GM18868 (cell line): ENCODE results near the gene RIMKLA.
A peak's percentile ranks its signal among the peaks of the same experiment; 100 is the strongest.

Experiments used
- ATAC-seq: cut with Tn5 transposase; IDR thresholded peaks from one replicate; pipeline ENCODE4 v1.9.1; 2021; ENCODE audit warnings: mild to moderate bottlenecking, moderate library complexity; ENCODE audit not compliant: unreplicated experiment

Gene RIMKLA

GRCh38 chr1:42424201-42424600 is 43.6 kb downstream of the RIMKLA start:
- ATAC-seq, result no peak

GRCh38 chr1:42427240-42427639 is 46.6 kb downstream of the RIMKLA start:
- ATAC-seq, result no peak

DNA sequence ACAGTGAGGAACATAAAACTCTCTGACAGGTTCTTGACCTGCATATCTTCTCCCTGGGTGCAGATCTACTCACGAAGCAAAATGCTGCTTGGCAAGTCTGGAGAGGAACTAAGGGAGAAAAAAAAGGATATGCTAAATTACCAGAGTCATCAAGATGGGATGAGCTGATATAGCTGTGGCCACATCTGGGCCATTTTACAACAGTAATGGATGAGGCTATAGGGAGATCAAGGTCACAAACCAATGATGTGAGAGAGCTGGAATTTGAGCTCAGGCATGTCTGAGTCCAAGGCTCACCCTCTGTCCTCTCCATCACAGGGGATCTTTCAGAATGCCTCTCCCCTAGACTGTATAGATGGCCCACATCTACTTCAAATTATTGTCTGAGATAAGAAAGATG is 49.0 kb downstream of the RIMKLA start:
- ATAC-seq, result no peak

DNA sequence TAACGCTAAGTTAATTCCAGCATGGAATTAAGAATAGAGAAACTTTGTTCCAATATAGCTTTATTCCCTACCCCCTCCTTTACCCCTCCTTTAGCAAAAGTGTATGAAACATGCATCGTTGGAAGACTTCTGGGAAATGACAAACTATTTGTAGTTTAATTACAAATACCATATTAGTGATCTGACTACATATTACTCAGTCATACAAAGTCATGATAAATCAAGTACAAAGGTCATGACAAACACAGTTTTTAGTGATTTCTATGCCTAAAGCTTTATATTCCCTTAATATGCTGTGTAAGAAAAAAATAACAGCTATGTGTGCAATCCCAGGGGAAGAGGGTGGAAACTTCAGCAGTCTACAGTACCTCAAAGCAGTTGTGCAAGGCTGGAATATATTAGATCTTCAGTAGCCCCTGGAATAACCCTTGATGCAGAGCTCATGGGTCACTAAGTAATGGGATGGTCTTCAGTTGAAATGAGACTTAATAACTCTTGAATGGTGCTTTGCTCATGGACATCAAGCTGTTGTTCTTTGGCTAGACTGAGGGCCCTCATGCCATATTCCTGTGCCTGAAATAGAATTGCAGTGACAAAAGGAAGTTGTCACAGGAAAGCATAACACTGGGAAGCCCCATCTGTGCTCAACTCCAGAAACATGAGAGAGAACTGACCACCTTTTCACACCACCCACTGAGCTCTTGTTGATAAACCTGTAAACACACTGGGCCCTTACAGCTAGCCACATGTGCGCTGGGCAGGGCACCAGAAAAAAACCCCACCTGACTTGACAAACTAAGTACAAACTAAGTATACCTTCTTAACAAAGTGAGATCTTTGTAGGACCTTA is 49.9 kb downstream of the RIMKLA start:
- ATAC-seq, result no peak

DNA sequence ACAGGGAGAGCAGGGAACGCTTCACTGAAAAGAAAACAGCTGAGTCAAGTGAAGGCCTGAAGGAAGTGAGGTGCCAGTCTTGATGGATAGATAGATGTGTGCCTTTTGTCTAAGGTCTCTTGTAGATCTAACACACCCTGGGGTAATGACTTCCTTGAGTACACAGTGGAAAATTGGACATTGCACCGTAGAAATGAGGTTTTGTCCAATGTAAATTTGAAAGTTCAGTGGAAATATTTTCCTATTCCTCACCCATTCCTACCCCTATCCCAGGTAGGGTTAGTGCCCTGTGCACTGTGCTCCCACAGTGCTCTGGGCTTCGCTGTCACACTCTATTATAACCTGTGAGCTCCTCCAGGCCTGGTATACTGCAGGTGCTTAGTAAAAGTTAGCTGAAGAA is 50.9 kb downstream of the RIMKLA start:
- ATAC-seq, result no peak

GRCh38 chr1:42432714-42433113 is 52.1 kb downstream of the RIMKLA start:
- no peak for ATAC-seq

GRCh38 chr1:42433369-42433768 is 52.8 kb downstream of the RIMKLA start:
- ATAC-seq, result no peak

DNA sequence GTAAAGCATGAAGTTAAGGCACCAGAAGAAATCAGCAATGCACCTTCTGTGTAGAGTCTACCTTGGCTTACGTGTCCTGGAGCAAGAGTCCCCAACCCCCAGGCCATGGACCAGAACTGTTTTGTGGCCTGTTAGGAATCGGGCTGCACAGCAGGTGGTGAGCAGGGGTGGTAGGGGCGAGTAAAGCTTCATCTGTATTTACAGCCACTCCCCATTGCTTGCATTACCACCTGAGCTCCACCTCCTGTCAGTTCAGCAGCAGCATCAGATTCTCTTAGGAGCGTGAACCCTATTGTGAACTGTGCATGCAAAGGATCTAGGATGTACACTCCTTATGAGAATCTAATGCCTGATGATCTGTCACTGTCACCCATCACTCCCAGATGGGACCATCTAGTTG is 53.7 kb downstream of the RIMKLA start:
- no peak for ATAC-seq

DNA sequence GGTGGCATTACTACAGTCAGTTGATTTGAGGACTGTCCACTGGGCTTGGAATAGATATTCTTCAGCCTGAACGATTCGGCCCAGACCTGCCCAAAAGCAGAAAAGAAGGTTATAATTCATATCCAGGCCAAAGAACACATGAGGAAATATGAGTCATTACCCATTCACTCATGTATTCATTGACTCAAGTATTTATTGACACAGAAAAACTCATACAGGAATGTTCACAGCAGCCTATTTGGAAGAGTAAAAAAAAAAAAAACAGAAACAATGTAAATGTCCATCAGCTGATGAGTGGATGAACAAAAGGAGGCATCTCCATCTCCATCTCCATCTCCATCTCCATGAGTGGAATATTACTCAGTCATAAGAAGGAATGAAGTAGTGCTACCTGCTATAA is 59.3 kb downstream of the RIMKLA start:
- no peak for ATAC-seq

DNA sequence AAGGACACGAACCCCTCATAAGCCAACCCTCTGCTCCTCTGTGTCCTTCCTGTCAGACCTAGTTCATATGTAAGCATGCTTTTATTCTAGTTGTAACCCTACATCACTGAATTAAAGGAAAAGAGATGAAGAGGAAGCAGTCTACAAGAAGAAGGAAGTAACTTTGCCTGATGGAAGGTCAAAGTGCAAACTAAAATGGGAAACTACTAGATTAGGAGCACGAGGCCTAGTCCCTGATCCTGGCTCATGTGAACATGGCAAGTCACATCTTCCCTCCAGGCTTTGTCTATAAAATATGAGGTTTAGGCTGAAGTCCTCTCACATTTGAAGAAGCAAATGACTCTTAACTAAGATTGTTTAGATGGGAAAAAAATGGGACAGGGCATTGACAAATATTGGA is 62.1 kb downstream of the RIMKLA start:
- no peak for ATAC-seq

DNA sequence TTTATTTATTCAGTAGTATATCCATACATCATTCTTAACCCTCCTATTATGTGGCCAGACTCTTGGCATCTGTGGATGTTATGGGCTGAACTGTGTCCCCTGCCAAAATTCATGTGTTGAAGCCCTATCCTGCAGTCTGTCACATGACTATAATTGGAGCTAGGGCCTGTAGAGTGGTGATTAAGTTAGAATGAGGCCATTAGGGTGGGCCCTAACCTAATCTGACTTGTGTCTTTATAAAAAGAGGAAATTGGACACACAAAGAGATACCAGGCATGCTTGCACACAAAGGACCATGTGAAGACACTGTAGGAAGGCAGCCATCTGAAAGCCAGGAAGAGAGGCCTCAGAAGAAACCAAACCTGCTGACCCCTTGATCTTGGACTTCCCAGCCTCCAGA is 68.7 kb downstream of the RIMKLA start:
- ATAC-seq, result no peak

GRCh38 chr1:42450061-42450460 is 69.5 kb downstream of the RIMKLA start:
- ATAC-seq, result no peak

DNA sequence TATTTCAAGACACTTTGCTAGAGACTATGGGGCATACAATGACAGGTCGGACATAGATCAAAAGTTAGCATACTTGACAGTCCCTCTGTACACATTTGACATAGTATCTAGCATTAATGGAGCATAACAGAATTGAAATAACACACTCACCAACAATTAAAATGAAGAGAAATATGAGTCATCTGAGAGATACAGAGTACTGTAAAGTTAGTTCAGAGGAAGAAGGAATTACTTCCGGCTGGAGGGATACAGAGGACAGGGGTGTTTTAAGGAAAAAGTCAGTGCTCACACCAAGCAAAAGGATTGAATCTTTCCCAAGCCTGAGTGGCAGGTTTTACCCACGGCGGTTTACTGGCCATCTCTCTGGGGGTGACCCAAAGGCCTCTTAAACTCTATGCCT is 72.8 kb downstream of the RIMKLA start:
- no peak for ATAC-seq

DNA sequence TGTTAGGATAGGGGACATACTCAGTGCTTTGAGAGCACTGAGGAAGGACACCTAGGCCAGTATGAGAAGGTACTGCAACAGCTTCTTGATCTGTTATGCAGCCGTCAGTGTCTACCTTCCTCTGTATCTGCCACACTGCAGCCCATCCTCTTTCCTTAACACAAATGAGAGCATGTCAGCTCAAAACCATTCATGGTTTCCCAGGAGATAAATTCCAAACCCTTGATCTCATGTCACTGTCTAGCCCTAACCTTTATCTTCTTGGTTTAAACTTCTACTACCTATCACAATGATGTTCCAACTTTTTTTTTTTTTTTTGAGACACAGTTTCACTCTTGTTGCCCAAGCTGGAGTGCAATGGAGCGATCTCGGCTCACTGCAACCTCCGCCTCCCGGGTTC is 73.8 kb downstream of the RIMKLA start:
- no peak for ATAC-seq

DNA sequence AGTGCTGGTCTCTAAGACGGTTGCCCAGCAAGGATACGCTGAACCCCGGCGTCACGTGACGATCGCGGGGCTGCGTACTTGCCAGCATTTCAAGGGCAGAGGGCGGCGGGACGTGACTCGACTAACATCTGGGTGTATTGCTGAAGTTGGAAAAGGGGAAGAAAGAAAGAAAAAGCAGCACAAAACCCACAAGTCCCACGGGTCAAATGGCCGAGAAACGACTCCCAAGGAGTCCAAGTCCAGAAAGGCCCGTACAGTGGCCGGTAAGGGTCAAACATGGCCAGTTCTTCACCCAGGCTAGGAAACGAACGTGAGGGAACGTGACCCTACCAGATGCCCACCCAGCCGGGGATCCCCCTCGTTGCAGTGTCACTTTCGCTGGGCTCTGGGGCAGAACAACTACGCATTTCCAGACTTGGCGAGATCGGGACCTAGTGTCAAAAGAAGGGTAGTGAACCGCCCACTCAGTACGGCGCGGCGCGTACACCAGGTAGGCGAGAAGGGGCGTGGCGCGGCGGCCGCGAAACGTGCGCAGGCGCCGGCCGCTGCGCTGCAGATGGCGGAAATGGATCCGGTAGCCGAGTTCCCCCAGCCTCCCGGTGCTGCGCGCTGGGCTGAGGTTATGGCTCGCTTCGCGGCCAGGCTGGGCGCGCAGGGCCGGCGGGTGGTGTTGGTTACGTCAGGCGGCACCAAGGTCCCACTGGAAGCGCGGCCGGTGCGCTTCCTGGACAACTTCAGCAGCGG is 75.6 kb downstream of the RIMKLA start, which contains the start of the genes PPCS and ZMYND12:
Gene PPCS (plus strand): TSS at position 534 of the 744 bp plus-strand sequence. CDS start 23 bp downstream, at position 557.
Gene ZMYND12 (minus strand): TSS at position 13 of the 744 bp plus-strand sequence. CDS start 25 bp downstream, outside the sequence.
- peak; percentile 84 for ATAC-seq

DNA sequence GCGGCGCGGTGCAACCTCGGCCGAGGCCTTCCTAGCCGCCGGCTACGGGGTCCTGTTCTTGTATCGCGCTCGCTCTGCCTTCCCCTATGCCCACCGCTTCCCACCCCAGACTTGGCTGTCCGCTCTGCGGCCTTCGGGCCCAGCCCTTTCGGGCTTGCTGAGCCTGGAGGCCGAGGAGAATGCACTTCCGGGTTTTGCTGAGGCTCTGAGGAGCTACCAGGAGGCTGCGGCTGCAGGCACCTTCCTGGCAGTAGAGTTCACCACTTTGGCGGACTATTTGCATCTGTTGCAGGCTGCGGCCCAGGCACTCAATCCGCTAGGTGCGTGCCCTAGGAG is 76.1 kb downstream of the RIMKLA start:
- ATAC-seq, result peak; percentile 62

GRCh38 chr1:42461196-42461595 is 80.6 kb downstream of the RIMKLA start:
- ATAC-seq, result no peak

GRCh38 chr1:42462828-42463763 is 82.5 kb downstream of the RIMKLA start, which contains the start of gene CCDC30:
Gene CCDC30, plus strand, starts transcription at chr1:42463286. Its CDS starts 17,266 bp downstream, at chr1:42480552.
- peak; percentile 99 for ATAC-seq

DNA sequence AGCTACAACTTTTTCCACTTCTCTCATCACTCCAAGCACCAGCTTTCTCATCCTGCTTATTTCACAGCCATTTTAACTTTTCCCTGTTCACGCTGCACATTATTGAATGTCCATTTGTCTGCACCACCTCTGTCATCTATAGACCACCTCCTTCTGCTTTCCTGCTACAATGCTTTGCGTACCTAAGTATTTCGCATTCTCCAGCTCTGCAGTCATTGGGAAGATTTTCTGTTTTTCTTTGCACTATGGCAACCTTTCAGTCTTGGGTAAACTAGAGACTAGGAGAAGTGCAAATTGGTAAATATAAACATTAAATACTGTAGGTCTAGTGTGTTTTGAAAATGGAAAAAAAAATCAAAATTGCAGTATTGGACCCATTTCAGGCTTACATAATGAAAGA is 83.3 kb downstream of the RIMKLA start:
- no peak for ATAC-seq

GRCh38 chr1:42466030-42466429 is 85.4 kb downstream of the RIMKLA start:
- no peak for ATAC-seq

DNA sequence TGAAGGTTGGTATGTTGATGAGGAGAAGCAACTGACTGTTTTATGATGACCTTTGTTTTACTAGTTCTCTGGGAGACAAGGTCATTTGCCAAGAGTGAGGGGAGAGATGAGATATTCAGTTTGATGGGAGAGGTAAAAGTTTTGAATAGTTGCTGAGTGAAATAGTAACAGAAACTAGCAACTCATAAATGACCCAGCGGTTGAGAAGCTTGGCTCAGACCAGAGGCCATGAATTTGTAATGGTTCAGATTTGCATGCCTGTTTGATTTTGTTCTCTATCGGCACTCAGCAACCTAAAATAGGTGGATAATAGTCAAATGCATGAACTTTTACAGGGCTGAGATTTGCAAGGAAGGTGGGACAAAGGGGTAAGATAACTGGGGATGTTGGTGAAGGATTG is 89.1 kb downstream of the RIMKLA start:
- ATAC-seq, result no peak
